SU-DHL-6 (cell line): ENCODE data around the gene CHP2.

Experiments used
- EZH2phosphoT487 ChIP-seq: fragments of 200-600 bp; sonication (generic), shearing (Covaris generic); conservative IDR thresholded peaks from 2 replicates; pipeline ENCODE4 v1.6.1; 2018; ENCODE audit warnings: mild to moderate bottlenecking, antibody characterized with exemption, low read length, moderate library complexity, mixed read lengths
- TF ChIP-seq, protein P1 (sequence below): fragments of 200-600 bp; sonication (generic); IDR thresholded peaks from one replicate; pipeline ENCODE4 v1.5.1; 2017; ENCODE audit warnings: antibody characterized with exemption, mild to moderate bottlenecking, low read length, moderate library complexity; ENCODE audit not compliant: insufficient read depth, poor library complexity, severe bottlenecking

DNA sequence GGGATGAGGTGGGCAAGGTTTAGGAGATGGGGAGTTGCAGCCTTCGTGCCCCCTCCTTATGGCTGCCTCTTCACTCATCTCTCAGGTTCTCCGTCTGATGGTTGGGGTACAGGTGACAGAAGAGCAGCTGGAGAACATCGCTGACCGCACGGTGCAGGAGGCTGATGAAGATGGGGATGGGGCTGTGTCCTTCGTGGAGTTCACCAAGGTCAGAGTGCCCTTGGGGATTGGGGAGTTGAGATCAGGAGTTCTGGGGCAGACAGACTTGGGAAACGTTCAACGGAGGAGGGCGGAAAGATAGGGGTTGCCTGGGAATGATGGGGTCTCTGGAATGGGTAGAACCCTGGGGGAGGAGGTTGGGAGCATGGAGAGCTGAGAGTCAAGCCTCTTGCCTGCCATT, 2.3 kb downstream of the CHP2 start:
- TF ChIP-seq, protein P1, sequence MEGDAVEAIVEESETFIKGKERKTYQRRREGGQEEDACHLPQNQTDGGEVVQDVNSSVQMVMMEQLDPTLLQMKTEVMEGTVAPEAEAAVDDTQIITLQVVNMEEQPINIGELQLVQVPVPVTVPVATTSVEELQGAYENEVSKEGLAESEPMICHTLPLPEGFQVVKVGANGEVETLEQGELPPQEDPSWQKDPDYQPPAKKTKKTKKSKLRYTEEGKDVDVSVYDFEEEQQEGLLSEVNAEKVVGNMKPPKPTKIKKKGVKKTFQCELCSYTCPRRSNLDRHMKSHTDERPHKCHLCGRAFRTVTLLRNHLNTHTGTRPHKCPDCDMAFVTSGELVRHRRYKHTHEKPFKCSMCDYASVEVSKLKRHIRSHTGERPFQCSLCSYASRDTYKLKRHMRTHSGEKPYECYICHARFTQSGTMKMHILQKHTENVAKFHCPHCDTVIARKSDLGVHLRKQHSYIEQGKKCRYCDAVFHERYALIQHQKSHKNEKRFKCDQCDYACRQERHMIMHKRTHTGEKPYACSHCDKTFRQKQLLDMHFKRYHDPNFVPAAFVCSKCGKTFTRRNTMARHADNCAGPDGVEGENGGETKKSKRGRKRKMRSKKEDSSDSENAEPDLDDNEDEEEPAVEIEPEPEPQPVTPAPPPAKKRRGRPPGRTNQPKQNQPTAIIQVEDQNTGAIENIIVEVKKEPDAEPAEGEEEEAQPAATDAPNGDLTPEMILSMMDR = no peak
- no peak for TF ChIP-seq EZH2phosphoT487
